UCSD-AML1 (cell line): Measurements from ENCODE around the gene KRTAP10-6.
"Not testable (repeated sequence)": the region's sequence is repeated elsewhere in the genome, so short reads cannot be mapped to it uniquely, and the experiment has no call there.

Experiments used
- DNase-seq: peaks from one replicate; lab custom pipeline; 2025; ENCODE audit not compliant: unreplicated experiment; lab: John Stamatoyannopoulos, UW

Gene KRTAP10-6

DNA sequence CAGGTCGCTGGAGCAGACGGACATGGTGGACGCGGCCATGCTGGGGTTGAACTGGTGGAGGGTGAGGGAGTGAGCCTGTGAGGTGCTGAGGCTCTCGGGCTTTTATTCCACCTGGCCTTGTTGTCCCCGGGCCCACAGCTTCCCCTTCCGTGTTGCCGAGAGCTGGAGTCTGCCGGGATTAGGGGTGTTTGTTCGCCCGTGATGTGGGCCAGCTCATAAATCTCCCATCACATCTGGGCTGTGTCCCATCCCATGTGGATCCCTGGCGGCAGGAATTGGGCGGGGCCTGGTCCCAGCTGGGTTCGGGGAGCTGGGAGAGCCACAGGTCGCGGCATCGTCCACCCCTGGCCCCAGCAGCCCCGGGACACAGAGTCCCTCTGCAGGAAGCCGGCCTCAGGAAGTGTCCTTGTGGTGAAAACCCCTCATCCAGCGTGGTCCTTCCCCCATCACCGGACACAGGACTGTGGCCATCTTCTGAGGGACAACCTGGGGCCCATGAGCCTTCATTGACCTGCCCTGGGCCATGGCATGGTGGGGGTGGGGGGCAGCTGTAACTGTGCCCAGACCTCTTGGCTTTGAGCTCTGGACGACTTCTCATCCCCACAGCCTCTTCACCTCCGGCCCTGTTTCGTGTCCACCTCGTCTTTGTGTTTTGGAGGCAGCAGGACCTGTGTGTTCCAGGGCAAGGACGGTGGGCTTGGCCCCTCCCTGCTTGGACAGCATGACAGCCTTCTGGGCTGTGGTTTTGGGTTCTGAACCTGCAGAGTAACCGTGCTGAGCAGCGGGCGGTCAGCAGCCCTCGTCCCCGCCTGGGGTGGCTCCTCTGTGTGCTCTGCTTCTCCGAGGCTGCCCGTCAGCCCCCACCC is at the start of gene KRTAP10-6:
KRTAP10-6 (minus strand) TSS at position 60 of the 866 bp plus-strand sequence; CDS start at position 39, 21 bp downstream.
- no peak for DNase-seq

- DNase-seq = no peak
Measured at GRCh38 chr21:44640761-44641160, 48.5 kb upstream of the KRTAP10-6 start.

- DNase-seq = no peak
Measured at GRCh38 chr21:44639331-44639655, 47.0 kb upstream of the KRTAP10-6 start.

- DNase-seq = not testable (repeated sequence)
Measured at GRCh38 chr21:44638506-44639330, 46.4 kb upstream of the KRTAP10-6 start.

DNA sequence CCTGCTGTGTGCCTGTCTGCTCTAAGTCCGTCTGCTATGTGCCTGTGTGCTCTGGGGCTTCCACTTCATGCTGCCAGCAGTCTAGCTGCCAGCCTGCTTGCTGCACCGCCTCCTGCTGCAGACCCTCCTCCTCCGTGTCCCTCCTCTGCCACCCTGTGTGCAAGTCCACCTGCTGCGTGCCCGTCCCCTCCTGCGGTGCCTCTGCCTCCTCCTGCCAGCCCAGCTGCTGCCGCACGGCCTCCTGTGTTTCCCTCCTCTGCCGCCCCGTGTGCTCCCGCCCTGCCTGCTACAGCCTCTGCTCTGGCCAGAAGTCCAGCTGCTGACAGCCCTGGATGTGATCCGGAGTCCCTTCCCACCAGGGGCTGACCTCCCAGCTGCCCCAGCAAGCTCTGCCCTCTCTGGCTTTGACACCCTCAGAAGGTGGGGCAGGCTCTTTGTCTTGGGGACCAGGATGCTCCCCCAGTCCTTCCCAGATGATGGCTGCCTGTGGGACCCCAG is 45.6 kb upstream of the KRTAP10-6 start:
- DNase-seq = not testable (repeated sequence)

- DNase-seq = no peak
Measured at GRCh38 chr21:44637018-44637850, 44.9 kb upstream of the KRTAP10-6 start, which contains the start of gene KRTAP10-10. TSS of gene KRTAP10-10 (plus strand) at chr21:44637356. CDS start at chr21:44637418, 62 bp downstream.

GRCh38 chr21:44636209-44637017 is 44.1 kb upstream of the KRTAP10-6 start:
- no peak for DNase-seq

DNA sequence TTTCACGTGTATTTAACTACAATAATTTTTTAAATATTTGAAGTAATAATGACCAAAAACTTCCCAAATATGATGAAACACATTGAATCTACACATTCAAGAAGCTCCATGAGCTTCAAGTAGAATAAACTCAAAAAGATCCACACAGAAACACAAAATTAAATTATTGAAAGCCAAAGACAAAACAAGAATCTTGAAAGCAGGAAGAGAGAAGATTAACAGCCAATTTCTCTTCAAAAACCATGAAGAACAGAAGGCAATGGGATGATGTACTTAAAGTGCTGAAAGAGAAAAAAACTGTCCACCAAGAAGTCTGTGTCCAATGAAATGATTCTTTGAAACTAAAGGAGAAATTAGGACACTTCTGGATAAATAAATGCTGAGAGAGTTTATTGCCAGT is 39.8 kb upstream of the KRTAP10-6 start:
- DNase-seq = no peak

- DNase-seq = no peak
Measured at GRCh38 chr21:44630440-44630839, 38.1 kb upstream of the KRTAP10-6 start.

GRCh38 chr21:44628707-44629391 is 36.5 kb upstream of the KRTAP10-6 start:
- no peak for DNase-seq

DNA sequence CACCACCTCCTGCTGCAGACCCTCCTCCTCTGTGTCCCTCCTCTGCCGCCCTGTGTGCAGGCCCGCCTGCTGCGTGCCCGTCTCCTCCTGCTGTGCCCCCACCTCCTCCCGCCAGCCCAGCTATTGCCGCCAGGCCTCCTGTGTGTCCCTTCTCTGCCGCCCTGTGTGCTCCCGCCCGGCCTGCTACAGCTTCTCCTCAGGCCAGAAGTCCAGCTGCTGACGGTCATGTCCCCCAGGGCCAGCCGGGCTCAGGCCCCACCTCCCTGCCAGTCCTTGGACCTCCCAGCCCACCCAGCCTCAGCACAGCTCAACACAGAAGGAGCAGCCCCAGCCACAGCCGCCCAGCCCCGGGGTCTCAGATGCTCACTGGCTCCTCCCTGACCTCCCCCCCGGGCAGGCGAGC is 35.5 kb upstream of the KRTAP10-6 start:
- DNase-seq = not testable (repeated sequence)

DNA sequence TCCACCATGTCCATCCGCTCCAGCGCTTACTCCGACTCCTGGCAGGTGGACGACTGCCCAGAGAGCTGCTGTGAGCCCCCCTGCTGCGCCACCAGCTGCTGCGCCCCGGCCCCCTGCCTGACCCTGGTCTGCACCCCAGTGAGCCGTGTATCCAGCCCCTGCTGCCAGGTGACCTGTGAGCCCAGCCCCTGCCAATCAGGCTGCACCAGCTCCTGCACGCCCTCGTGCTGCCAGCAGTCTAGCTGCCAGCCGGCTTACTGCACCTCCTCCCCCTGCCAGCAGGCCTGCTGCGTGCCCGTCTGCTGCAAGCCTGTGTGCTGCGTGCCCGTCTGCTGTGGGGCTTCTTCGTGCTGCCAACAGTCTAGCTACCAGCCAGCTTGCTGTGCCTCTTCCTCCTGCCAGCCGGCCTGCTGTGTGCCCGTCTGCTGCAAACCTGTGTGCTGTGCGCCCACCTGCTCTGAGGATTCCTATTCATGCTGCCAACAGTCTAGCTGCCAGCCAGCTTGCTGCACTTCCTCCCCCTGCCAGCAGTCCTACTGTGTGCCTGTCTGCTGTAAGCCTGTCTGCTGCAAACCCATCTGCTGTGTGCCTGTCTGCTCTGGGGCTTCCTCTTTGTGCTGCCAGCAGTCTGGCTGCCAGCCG is 35.0 kb upstream of the KRTAP10-6 start:
- not testable (repeated sequence) for DNase-seq

GRCh38 chr21:44626673-44627143 is 34.4 kb upstream of the KRTAP10-6 start, which contains the start of gene KRTAP10-9:
TSS of gene KRTAP10-9 (plus strand) at chr21:44627093. CDS start at chr21:44627172, 79 bp downstream.
- no peak for DNase-seq

DNA sequence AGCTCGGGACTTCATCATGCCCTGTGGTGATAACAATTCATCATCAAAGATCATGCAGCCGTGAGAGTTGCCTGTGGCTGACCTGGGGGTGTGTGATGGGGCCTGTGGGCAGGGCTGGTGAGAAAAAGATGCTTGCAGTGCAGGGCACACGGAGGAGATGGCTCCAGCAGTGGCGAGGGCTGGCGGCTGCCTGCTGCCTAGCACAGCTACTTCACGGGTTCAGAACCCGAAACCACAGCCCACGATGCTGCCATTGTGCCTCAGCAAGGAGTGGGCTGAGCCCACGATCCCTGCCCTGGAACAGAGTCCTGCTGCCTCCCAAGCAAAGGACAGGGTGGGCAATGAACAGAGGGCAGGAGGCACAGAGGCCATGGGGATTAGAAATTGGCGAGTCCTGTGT is 34.0 kb upstream of the KRTAP10-6 start:
- DNase-seq = no peak

DNA sequence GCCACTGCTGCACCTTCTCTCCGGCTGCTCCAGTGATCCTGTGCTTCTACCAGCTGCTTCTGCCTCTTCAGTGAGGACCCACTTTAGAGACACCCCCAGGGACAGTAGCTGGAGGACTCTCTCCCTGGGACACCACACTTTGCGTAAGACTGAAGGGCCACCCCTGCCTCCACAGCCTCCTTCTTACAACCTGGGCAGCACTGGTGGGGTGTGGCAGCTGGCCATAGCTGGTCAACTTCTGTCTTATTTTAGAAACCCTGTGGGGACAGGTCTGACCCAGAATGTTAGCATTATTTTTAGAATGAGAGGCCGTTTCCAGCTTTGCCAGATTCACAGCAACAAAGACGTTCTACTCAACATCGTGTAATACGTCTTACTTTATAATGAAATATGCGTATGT is 33.5 kb upstream of the KRTAP10-6 start:
- no peak for DNase-seq

DNA sequence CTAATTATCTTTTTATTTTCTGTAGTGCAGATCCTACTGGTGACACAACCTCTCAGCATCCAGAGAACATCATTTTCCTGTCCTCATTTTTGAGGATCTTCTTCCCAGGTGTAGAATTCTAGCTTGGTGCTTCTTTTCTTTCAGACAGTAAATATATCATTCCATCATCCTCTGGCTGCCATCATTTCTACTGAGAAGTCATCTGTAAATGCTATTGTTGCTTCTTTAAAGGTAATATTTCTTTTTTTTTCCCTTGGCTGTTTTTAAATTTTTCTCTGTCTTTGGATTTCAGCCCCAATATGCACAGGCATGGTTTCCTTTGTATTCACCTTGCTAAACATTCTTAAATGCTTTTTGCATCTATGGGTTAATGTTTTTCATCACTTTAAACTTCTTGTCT is 31.3 kb upstream of the KRTAP10-6 start:
- DNase-seq = no peak

DNA sequence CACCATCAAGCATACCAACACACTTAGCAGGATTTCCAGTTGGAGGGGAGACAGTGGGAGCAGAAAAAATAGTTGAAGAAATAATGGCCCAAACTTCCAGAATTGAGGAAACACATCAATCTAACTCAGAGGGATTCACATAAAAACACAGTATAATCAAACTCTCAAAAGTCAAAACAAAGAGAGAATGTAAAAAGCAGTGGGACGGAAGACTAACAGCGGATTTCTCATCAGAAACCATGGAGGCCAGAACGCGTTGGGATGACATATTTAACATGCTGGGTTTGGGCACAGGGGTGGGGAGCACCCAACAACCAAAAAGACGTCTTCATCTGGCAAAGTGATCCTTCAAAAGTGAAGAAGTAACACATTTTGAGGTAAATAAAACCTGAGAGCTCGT is 27.6 kb upstream of the KRTAP10-6 start:
- DNase-seq = no peak

DNA sequence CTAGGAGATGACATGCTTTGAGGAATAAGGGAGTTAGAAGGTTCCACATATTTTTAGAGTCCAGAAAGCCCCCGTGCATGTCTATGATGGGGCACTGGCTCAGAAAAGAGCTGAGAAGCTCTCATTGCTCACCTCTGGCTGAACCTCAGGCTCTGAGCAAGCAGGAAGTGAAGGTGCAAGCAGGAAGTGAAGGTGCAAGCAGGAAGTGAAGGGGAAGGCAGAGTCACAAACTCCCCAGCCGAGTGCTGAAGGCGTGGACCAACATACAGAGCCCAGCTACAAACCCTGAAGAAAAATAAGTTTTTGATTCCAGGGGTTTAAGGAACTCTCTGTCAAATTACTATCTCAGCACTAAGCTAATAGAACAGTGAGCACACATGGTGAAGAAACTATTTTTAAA is 26.6 kb upstream of the KRTAP10-6 start:
- no peak for DNase-seq

DNA sequence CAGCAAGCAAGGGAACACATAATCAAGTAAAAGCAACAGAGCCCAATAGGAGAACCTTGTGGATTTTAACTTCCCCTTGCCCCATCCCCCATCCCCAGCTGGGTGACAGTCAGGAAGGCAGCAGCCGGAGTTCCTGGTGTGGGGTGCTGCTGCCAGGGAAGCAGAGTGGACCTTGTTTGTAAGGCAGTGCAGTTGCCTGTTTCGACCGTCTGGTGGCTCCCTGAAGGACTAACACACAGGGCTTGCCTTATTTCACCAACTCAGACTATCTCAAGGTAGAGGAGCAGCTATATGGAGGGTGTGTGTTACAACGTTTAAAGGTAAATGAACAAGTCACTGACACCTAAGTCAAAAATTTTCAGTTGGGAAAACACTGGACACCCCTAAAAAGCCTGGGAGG is 26.2 kb upstream of the KRTAP10-6 start:
- DNase-seq = peak; percentile 65
